Left colon (tissue), 2 donors: ENCODE data around the gene CDC42EP1. TPM values are rescaled to one million over a fixed set of nuclear protein-coding genes. Genes with fewer than 3 reads are reported as not detected.
"Not testable (repeated sequence)": the region's sequence is repeated elsewhere in the genome, so short reads cannot be mapped to it uniquely, and the experiment has no call there.

ENCODE experiments used
- ATAC-seq: fragments of 200-7000 bp; cut with Tn5 transposase; one replicate; pipeline ENCODE4 v1.9.1; 2020; ENCODE audit warnings: mild to moderate bottlenecking, moderate library complexity
- DNase-seq, 2 donors: peaks; one replicate each; pipeline ENCODE4 v3.0.0-alpha.2; 2020
- intact Hi-C, 2 donors: fragments of 100-400 bp; cut with DNase I in 1 of 2; cut with micrococcal nuclease in 1 of 2; formaldehyde crosslinking; loops; one replicate each; pipeline versions ENCODE4 v1.11.2 to v1.14.0; 2022; cut with DNase I, micrococcal nuclease
- long read RNA-seq: library from polyadenylated mRNA; unstranded; transcript quantifications from one replicate; pipeline ENCODE4 v2.0.0, GENCODE V29; 2021
- total RNA-seq, 2 donors: library from RNA; stranded (reverse); fragmentation: NEBNext Ultra II Directional; extraction: Animal tissue kit (Norgen Biotek cat#: 25700); gene quantifications; one replicate each; pipeline ENCODE4 v1.2.1, GENCODE V29; 2021
- donor health status: DM: no; HTN: no; CAD: no.
- donor health status: DM: yes; HTN: yes; CAD: no.

CDC42EP1 gene
- 10 to 100 TPM; 52.2 to 64.1 TPM for total RNA-seq
- long read RNA-seq, partial matches to known transcripts = 11 of 13 reads
- long read RNA-seq, other reads (novel, unspliced or antisense) = 2 of 13 reads

- ATAC-seq (peak; percentile 60), DNase-seq (peak; percentile 79 to 84)
- intact Hi-C loops = no loop called here
Measured at GRCh38 chr22:37559901-37560607, at the start of gene CDC42EP1. Gene CDC42EP1 (plus strand): TSS chr22:37560480. CDS start chr22:37566350, 5,870 bp downstream.

GRCh38 chr22:37511395-37512104, 48.7 kb upstream of the CDC42EP1 start:
- ATAC-seq (no peak), DNase-seq (no peak)
- intact Hi-C loops = no loop called here

GRCh38 chr22:37514526-37515051, 45.7 kb upstream of the CDC42EP1 start:
- no peak for ATAC-seq
- intact Hi-C loops = no loop called here
- no peak for DNase-seq

- intact Hi-C loops = no loop called here
- DNase-seq = peak in 1 of 2 donors; percentile 25
- no peak for ATAC-seq
Measured at GRCh38 chr22:37515901-37516300, 44.4 kb upstream of the CDC42EP1 start.

- no peak for ATAC-seq
- DNase-seq = no peak
- intact Hi-C loops = no loop called here
Measured at GRCh38 chr22:37516456-37516855, 43.8 kb upstream of the CDC42EP1 start.

- no peak for ATAC-seq
- DNase-seq = no peak
- intact Hi-C loops = no loop called here
Measured at GRCh38 chr22:37517826-37518450, 42.3 kb upstream of the CDC42EP1 start.

- intact Hi-C loops = no loop called here
- ATAC-seq (peak; percentile 37), DNase-seq (peak in 1 of 2 donors; percentile 54)
Measured at GRCh38 chr22:37518509-37519267, 41.6 kb upstream of the CDC42EP1 start.

GRCh38 chr22:37519268-37520195, 40.7 kb upstream of the CDC42EP1 start, which contains the start of gene CARD10:
Gene CARD10 (minus strand): TSS chr22:37519415. CDS start chr22:37519200, 215 bp downstream.
- intact Hi-C loops = no loop called here
- peak in 1 of 2 donors; percentile 70 for DNase-seq
- ATAC-seq = peak; percentile 71

GRCh38 chr22:37520776-37521191, 39.5 kb upstream of the CDC42EP1 start:
- DNase-seq = no peak
- no peak for ATAC-seq
- intact Hi-C loops = no loop called here

GRCh38 chr22:37521236-37521739, 39.0 kb upstream of the CDC42EP1 start:
- ATAC-seq = peak; percentile 63
- peak; percentile 55 to 63 for DNase-seq
- intact Hi-C loops = no loop called here

GRCh38 chr22:37522482-37522881, 37.8 kb upstream of the CDC42EP1 start:
- DNase-seq (no peak), ATAC-seq (no peak)
- intact Hi-C loops = no loop called here

GRCh38 chr22:37525073-37525745, 35.1 kb upstream of the CDC42EP1 start:
- no peak for DNase-seq

GRCh38 chr22:37525746-37526350, 34.4 kb upstream of the CDC42EP1 start:
- ATAC-seq (no peak), DNase-seq (no peak)
- intact Hi-C loops = no loop called here

More at GRCh38 chr22:37525073-37525745, 35.1 kb upstream of the CDC42EP1 start:
- no peak for ATAC-seq
- intact Hi-C loops = no loop called here

- intact Hi-C loops = no loop called here
- DNase-seq = no peak
- no peak for ATAC-seq
Measured at GRCh38 chr22:37526376-37526775, 33.9 kb upstream of the CDC42EP1 start.

GRCh38 chr22:37527081-37527752, 33.1 kb upstream of the CDC42EP1 start:
- intact Hi-C loops, ATAC-seq, DNase-seq: not testable (repeated sequence)

- intact Hi-C loops, DNase-seq, ATAC-seq: not testable (repeated sequence)
Measured at GRCh38 chr22:37527952-37528351, 32.3 kb upstream of the CDC42EP1 start.
